ENCODE data around the gene PLXDC2. TPM values are rescaled to one million over a fixed set of nuclear protein-coding genes. Genes with fewer than 3 reads are reported as not detected.

The PLXDC2 gene
- total RNA-seq, 1 donor from 2014 or later, result 94.1 TPM

DNA sequence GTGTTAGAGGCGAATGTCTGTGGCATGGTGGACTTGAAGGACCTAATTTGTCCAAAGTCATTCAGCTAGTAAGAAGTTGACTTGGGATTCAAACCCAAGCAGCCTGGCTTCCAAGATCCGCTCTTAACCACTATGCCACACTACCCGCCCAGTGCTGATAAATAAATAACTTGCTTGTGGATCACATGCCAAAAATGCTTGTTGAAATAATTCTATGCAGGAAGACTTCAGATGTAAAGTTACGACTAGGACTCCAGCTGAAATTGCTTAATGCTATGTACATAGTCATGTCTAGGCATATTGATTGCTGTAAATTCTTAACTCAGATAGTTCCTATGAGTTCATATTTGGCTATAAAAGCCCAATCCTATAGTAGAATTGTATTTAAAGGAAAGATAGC lies 76.0 kb downstream of the PLXDC2 start:
- Histone ChIP-seq H3K36me3 (no peaks in the 10 kb centered on the region), H3K4me3 (no peak overlapping the region), H3K9me3 (no peaks in the 10 kb centered on the region), H3K27me3 (no peaks in the 10 kb centered on the region), H3K27ac (no peak overlapping the region), H3K4me1 (peaks cover 0 to 24% of the 10 kb centered on the region in 2 donors)
- intact Hi-C loops (cut with DNase I), result no loop called here
- no peak for TF ChIP-seq CTCF (IDR thresholded peaks at IDR 0.05)
- DNase-seq (ENCODE audit: low spot score in 2 of 2), result no peak

DNA sequence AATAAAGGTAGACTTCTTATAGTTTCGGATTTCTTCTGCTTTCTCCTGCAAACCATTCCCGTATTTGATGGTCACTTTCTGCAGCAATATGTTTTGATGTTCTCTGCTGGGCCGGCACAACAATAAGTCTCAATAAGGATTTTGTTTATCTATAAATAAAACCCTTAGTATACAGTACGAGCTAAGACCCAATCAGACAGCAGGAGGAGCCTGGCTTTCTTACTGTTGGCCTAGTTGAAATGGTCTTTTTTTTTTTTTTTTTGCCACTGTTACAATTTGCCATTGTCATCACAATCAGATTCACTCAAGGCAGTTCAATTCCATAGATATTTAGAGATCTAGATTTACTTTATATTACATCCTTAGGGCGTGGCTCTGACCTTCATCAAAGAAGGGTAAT lies 76.4 kb downstream of the PLXDC2 start:
- DNase-seq (ENCODE audit: low spot score in 2 of 2), result no peak
- no peak for TF ChIP-seq CTCF (IDR thresholded peaks at IDR 0.05)
- Histone ChIP-seq H3K4me3 (no peak overlapping the region), H3K36me3 (no peaks in the 10 kb centered on the region), H3K27me3 (no peaks in the 10 kb centered on the region), H3K4me1 (peaks cover 0 to 20% of the 10 kb centered on the region in 2 donors), H3K27ac (no peak overlapping the region), H3K9me3 (no peaks in the 10 kb centered on the region)
- intact Hi-C loops (cut with DNase I), result no loop called here

- no peaks in the 10 kb centered on the region for H3K9me3 ChIP-seq
- no peak for TF ChIP-seq CTCF (IDR thresholded peaks at IDR 0.05)
- no peak for DNase-seq (ENCODE audit: low spot score in 2 of 2)
- H3K27me3 ChIP-seq, result no peaks in the 10 kb centered on the region
- peaks cover 0 to 5% of the 10 kb centered on the region in 2 donors for H3K4me1 ChIP-seq
- no peaks in the 10 kb centered on the region for H3K36me3 ChIP-seq
- intact Hi-C loops (cut with DNase I), result no loop called here
- no peak overlapping the region for H3K4me3 ChIP-seq
- H3K27ac ChIP-seq, result no peak overlapping the region
Measured at GRCh38 chr10:19895500-19895899, 79.3 kb downstream of the PLXDC2 start.

DNA sequence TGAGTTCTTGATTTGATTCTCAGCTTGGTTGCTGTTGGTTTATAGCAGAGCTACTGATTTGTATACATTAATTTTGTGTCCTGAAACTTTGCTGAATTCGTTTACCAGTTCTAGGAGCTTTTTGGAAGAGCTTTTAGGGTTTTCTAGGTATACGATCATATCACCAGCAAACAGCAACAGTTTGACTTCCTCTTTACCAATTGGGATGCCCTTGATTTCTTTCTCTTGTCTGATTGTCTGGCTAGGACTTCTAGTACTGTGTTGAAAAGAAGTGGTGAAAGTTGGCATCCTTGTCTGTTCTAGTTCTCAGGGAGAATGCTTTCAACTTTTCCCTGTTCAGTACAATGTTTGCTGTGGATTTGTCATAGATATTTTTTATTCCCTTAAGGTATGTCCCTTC lies 86.2 kb downstream of the PLXDC2 start:
- no peak for DNase-seq (ENCODE audit: low spot score in 2 of 2)
- H3K27me3 ChIP-seq, result no peaks in the 10 kb centered on the region
- no peak overlapping the region for H3K4me3 ChIP-seq
- H3K36me3 ChIP-seq, result no peaks in the 10 kb centered on the region
- peaks cover 0 to 19% of the 10 kb centered on the region in 2 donors for H3K4me1 ChIP-seq
- TF ChIP-seq CTCF (IDR thresholded peaks at IDR 0.05), result no peak
- H3K9me3 ChIP-seq, result no peaks in the 10 kb centered on the region
- intact Hi-C loops (cut with DNase I), result no loop called here
- H3K27ac ChIP-seq, result no peak overlapping the region

- DNase-seq (ENCODE audit: low spot score in 2 of 2), result no peak
- no peaks in the 10 kb centered on the region for H3K36me3 ChIP-seq
- no peaks in the 10 kb centered on the region for H3K9me3 ChIP-seq
- intact Hi-C loops (cut with DNase I), result no loop called here
- no peaks in the 10 kb centered on the region for H3K27me3 ChIP-seq
- TF ChIP-seq CTCF (IDR thresholded peaks at IDR 0.05), result no peak
- no peak overlapping the region for H3K4me3 ChIP-seq
- peaks cover 0 to 17% of the 10 kb centered on the region in 2 donors for H3K4me1 ChIP-seq
- H3K27ac ChIP-seq, result no peak overlapping the region
Measured at GRCh38 chr10:19904202-19904661, 88.0 kb downstream of the PLXDC2 start.
